ENCODE data around the gene PSMB7.

PSMB7 gene

DNA sequence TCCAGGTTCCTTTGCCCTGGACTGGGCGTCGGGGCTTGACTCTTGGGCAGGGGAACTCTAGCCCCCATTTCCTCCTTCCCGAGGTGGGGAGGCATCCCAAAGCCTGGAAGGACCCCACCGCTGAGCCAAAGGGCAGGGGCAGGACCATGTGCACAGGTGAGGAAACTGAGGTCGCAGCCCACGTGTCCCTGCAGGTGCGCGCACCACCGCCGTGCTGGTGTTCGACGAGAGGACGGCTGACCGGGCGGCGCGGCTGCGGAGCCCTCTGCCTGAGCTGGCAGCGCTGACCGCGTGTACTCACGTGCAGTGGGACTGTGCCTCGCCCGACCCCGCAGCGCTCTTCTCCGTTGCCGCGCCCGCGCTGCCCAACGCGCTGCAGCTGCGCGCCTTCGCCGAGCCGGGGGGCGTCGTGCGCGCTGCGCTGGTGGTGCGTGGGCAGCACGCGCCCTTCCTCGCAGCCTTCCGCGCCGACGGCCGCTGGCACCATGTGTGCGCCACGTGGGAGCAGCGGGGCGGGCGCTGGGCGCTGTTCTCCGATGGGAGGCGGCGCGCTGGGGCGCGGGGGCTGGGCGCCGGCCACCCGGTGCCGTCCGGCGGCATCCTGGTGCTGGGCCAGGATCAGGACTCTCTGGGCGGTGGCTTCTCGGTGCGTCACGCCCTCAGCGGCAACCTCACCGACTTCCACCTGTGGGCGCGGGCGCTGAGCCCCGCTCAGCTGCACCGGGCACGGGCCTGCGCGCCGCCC is 37.8 kb upstream of the PSMB7 start:
- no peak overlapping the region for H3K4me3 ChIP-seq (ENCODE audit: low read depth, low read length)
- DNase-seq (ENCODE audit: low read depth), result no peak
- TF ChIP-seq, protein P1, sequence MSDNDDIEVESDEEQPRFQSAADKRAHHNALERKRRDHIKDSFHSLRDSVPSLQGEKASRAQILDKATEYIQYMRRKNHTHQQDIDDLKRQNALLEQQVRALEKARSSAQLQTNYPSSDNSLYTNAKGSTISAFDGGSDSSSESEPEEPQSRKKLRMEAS (IDR thresholded peaks at IDR 0.05; ENCODE audit: low read depth, low read length), result no peak
- TF ChIP-seq MYC (IDR thresholded peaks at IDR 0.05; ENCODE audit: low read depth, low read length), result no peak
- TF ChIP-seq, protein P2, sequence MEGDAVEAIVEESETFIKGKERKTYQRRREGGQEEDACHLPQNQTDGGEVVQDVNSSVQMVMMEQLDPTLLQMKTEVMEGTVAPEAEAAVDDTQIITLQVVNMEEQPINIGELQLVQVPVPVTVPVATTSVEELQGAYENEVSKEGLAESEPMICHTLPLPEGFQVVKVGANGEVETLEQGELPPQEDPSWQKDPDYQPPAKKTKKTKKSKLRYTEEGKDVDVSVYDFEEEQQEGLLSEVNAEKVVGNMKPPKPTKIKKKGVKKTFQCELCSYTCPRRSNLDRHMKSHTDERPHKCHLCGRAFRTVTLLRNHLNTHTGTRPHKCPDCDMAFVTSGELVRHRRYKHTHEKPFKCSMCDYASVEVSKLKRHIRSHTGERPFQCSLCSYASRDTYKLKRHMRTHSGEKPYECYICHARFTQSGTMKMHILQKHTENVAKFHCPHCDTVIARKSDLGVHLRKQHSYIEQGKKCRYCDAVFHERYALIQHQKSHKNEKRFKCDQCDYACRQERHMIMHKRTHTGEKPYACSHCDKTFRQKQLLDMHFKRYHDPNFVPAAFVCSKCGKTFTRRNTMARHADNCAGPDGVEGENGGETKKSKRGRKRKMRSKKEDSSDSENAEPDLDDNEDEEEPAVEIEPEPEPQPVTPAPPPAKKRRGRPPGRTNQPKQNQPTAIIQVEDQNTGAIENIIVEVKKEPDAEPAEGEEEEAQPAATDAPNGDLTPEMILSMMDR (IDR thresholded peaks at IDR 0.05; ENCODE audit: low read depth, low read length), result no peak
- no peak for TF ChIP-seq POLR2A (IDR thresholded peaks at IDR 0.05; ENCODE audit: extremely low read depth, insufficient read length)

DNA sequence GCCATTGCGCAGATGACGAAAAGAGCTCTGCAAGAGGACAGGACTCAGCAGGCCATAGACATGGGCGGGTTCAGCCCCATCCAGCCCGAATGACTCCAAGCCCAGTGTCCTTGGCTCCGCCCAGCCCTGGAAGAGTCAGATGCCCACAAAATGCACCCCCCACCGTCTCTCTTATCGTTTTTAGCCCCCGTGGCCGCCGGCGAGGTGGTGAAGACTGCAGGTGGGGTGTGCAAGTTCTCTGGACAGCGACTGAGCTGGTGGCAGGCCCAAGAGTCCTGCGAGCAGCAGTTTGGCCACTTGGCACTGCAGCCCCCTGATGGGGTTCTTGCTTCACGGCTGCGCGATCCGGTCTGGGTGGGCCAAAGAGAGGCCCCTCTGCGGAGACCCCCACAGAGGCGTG is 37.1 kb upstream of the PSMB7 start:
- no peak for TF ChIP-seq MYC (IDR thresholded peaks at IDR 0.05; ENCODE audit: low read depth, low read length)
- TF ChIP-seq POLR2A (IDR thresholded peaks at IDR 0.05; ENCODE audit: extremely low read depth, insufficient read length), result no peak
- TF ChIP-seq, protein P2 (IDR thresholded peaks at IDR 0.05; ENCODE audit: low read depth, low read length), result no peak
- TF ChIP-seq, protein P1 (IDR thresholded peaks at IDR 0.05; ENCODE audit: low read depth, low read length), result no peak
- no peak overlapping the region for H3K4me3 ChIP-seq (ENCODE audit: low read depth, low read length)
- DNase-seq (ENCODE audit: low read depth), result no peak

GRCh38 chr9:124450931-124451661 is 35.9 kb upstream of the PSMB7 start:
- no peak overlapping the region for H3K4me3 ChIP-seq (ENCODE audit: low read depth, low read length)
- no peak for DNase-seq (ENCODE audit: low read depth)
- TF ChIP-seq, protein P1 (IDR thresholded peaks at IDR 0.05; ENCODE audit: low read depth, low read length), result no peak
- TF ChIP-seq POLR2A (IDR thresholded peaks at IDR 0.05; ENCODE audit: extremely low read depth, insufficient read length) (no peak), MYC (IDR thresholded peaks at IDR 0.05; ENCODE audit: low read depth, low read length) (no peak)

DNA sequence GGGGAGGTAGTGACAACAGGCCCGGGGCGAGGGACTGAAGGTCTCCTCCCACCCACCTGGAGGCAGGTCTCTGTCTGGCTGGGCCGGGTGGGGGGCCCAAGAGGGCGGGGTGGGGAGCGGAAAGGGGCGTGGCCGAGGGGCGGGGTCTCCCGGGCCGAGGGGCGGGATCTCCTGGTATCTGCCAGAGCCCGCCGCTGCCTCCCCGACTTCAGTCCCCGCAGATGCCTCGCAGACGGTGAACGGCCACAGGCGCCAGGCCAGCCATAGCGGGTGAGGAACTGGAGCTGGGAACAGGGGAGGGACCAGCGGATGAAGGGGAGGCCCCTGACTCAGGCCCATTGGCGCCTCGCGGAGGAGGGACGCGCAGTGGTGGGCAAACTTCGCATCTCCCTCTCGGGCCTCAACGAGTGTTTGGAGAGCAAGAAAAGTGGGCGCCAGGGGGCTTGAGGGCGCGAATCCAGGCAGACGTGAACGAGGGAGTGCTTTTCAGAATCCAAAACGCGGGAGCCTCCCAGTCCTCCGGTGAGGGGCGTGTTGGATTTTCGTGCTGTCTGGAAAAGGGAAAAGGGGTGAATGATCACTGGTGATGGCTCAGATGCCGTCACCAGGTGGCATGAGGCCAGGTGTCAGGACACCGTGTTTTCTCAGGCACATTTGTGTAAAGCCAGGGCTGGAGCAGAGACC is 35.1 kb upstream of the PSMB7 start, which contains the start of gene ADGRD2:
ADGRD2 (plus strand) TSS at position 211 of the 684 bp plus-strand sequence. CDS start 1,216 bp downstream, outside the sequence.
- TF ChIP-seq MYC (IDR thresholded peaks at IDR 0.05; ENCODE audit: low read depth, low read length) (no peak), POLR2A (IDR thresholded peaks at IDR 0.05; ENCODE audit: extremely low read depth, insufficient read length) (no peak)
- TF ChIP-seq, protein P1 (IDR thresholded peaks at IDR 0.05; ENCODE audit: low read depth, low read length), result no peak
- TF ChIP-seq, protein P2 (IDR thresholded peaks at IDR 0.05; ENCODE audit: low read depth, low read length), result no peak
- no peak within 1 kb of the TSS for H3K4me3 ChIP-seq (ENCODE audit: low read depth, low read length)
- no peak for DNase-seq (ENCODE audit: low read depth)

DNA sequence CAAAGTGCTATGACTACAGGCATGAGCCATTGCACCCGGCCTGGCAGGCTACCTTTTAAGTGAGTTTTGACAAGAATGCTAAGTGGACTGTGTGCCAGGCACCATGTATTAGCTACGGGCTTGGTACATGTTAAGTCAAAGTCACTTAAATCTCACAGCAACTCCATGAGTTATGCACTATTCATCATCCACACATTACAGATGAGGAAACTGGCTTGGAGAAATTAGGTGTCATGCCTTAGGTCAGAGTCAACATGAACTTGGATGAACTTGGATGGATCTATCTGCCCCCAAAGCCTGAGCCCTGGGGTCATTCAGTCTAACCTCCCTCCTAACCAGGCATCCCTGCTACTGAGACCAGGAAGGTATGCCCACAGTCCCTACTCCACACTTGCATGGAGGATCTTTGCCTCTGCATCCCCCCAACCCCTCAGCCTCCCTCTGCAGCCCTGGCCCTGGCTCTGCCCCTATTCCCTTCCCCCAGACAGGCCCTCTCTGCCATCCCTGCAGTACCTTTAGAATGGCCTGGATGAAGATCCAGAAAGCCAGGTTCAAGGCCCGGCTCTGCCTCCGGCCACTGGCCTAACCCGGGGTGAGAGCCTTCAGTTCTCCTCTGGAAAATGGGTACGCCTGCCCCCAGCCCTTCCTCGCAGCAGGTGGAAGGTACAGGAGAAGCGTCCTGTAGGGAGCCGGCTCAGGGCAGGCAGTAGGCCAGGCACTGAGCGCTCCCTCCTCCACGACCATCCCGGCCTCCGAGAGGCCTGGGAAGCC is 34.3 kb upstream of the PSMB7 start:
- no peak for DNase-seq (ENCODE audit: low read depth)
- H3K4me3 ChIP-seq (ENCODE audit: low read depth, low read length), result no peak overlapping the region
- TF ChIP-seq, protein P1 (IDR thresholded peaks at IDR 0.05; ENCODE audit: low read depth, low read length), result no peak
- TF ChIP-seq, protein P2 (IDR thresholded peaks at IDR 0.05; ENCODE audit: low read depth, low read length), result no peak
- no peak for TF ChIP-seq MYC (IDR thresholded peaks at IDR 0.05; ENCODE audit: low read depth, low read length)

Measured in NB4 (cell line).